Gastroesophageal sphincter (tissue), 3 donors: Measurements from ENCODE around the gene TP53BP2.

ENCODE experiments used
- CTCF ChIP-seq, 4 experiments: fragments of 200-600 bp in 2 of 4; fragments of 450-650 bp in 2 of 4; sonication (generic) in 1 of 4; IDR thresholded peaks; one replicate each; pipeline ENCODE4 v1.5.1; 2017 to 2019; ENCODE audit warnings: antibody characterized with exemption in 4 of 4, mild to moderate bottlenecking in 2 of 4, moderate library complexity in 2 of 4
- EP300 ChIP-seq: sonication (generic); formaldehyde crosslinking; IDR thresholded peaks from one replicate; pipeline ENCODE4 v1.6.1; 2017; ENCODE audit warnings: antibody characterized with exemption, mild to moderate bottlenecking

GRCh38 chr1:223820515-223820858 lies 25.3 kb downstream of the TP53BP2 start:
- TF ChIP-seq EP300 = no peak
- no peak for TF ChIP-seq CTCF (IDR thresholded peaks at IDR 0.05)
